ENCODE data around the gene KMT5C.
A peak's percentile ranks its signal among the peaks of the same experiment; 100 is the strongest.

KMT5C gene

GRCh38 chr19:55389386-55390317, 50.0 kb downstream of the KMT5C start:
- no peak overlapping the region for H3K4me3 ChIP-seq (ENCODE audit: severe bottlenecking)
- H3K27ac ChIP-seq (ENCODE audit: poor library complexity, severe bottlenecking) = peak overlapping the region; percentile 2
- TF ChIP-seq CTCF (IDR thresholded peaks at IDR 0.05; ENCODE audit: poor library complexity, severe bottlenecking) = no peak

GRCh38 chr19:55390461-55390880, 50.8 kb downstream of the KMT5C start:
- no peaks in the 10 kb centered on the region for H3K9me3 ChIP-seq (ENCODE audit: severe bottlenecking)
- peaks cover 4% of the 10 kb centered on the region for H3K4me1 ChIP-seq (ENCODE audit: insufficient read depth, poor library complexity, severe bottlenecking)
- ATAC-seq (ENCODE audit: low read depth) = no peak
- no peaks in the 10 kb centered on the region for H3K27me3 ChIP-seq (ENCODE audit: insufficient read depth, poor library complexity, severe bottlenecking)
- no peak for DNase-seq (ENCODE audit: low spot score)
- no peak overlapping the region for H3K4me3 ChIP-seq (ENCODE audit: severe bottlenecking)
- no peak for TF ChIP-seq CTCF (IDR thresholded peaks at IDR 0.05; ENCODE audit: poor library complexity, severe bottlenecking)
- peak overlapping the region; percentile 6 for H3K27ac ChIP-seq (ENCODE audit: poor library complexity, severe bottlenecking)
- H3K36me3 ChIP-seq (ENCODE audit: low read depth) = peaks cover 60% of the 10 kb centered on the region

More at GRCh38 chr19:55389386-55390317, 50.0 kb downstream of the KMT5C start:
- Histone ChIP-seq H3K27me3 (ENCODE audit: insufficient read depth, poor library complexity, severe bottlenecking) (no peaks in the 10 kb centered on the region), H3K9me3 (ENCODE audit: severe bottlenecking) (no peaks in the 10 kb centered on the region), H3K4me1 (ENCODE audit: insufficient read depth, poor library complexity, severe bottlenecking) (peaks cover 4% of the 10 kb centered on the region), H3K36me3 (ENCODE audit: low read depth) (peaks cover 60% of the 10 kb centered on the region)
- DNase-seq (ENCODE audit: low spot score) (no peak), ATAC-seq (ENCODE audit: low read depth) (no peak)

GRCh38 chr19:55391191-55391670, 51.6 kb downstream of the KMT5C start:
- peaks cover 56% of the 10 kb centered on the region for H3K36me3 ChIP-seq (ENCODE audit: low read depth)
- no peaks in the 10 kb centered on the region for H3K9me3 ChIP-seq (ENCODE audit: severe bottlenecking)
- H3K27ac ChIP-seq (ENCODE audit: poor library complexity, severe bottlenecking) = peak overlapping the region; percentile 6
- peaks cover 4% of the 10 kb centered on the region for H3K4me1 ChIP-seq (ENCODE audit: insufficient read depth, poor library complexity, severe bottlenecking)
- no peaks in the 10 kb centered on the region for H3K27me3 ChIP-seq (ENCODE audit: insufficient read depth, poor library complexity, severe bottlenecking)
- H3K4me3 ChIP-seq (ENCODE audit: severe bottlenecking) = no peak overlapping the region
- DNase-seq (ENCODE audit: low spot score) (no peak), ATAC-seq (ENCODE audit: low read depth) (no peak)
- TF ChIP-seq CTCF (IDR thresholded peaks at IDR 0.05; ENCODE audit: poor library complexity, severe bottlenecking) = no peak

- H3K9me3 ChIP-seq (ENCODE audit: severe bottlenecking) = no peaks in the 10 kb centered on the region
- peaks cover 49% of the 10 kb centered on the region for H3K36me3 ChIP-seq (ENCODE audit: low read depth)
- no peak for DNase-seq (ENCODE audit: low spot score)
- peaks cover 4% of the 10 kb centered on the region for H3K4me1 ChIP-seq (ENCODE audit: insufficient read depth, poor library complexity, severe bottlenecking)
- ATAC-seq (ENCODE audit: low read depth) = peak; percentile 51
- no peak overlapping the region for H3K4me3 ChIP-seq (ENCODE audit: severe bottlenecking)
- TF ChIP-seq CTCF (IDR thresholded peaks at IDR 0.05; ENCODE audit: poor library complexity, severe bottlenecking) = no peak
- no peaks in the 10 kb centered on the region for H3K27me3 ChIP-seq (ENCODE audit: insufficient read depth, poor library complexity, severe bottlenecking)
- H3K27ac ChIP-seq (ENCODE audit: poor library complexity, severe bottlenecking) = no peak overlapping the region
Measured at GRCh38 chr19:55391702-55392615, 52.3 kb downstream of the KMT5C start.
